Gastrocnemius medialis (tissue), 4 donors: ENCODE data around the gene PSAP.

Source experiments
- POLR2A ChIP-seq, 2 donors: fragments of 450-650 bp; IDR thresholded peaks; one replicate each; pipeline ENCODE4 v1.6.1; 2017; ENCODE audit warnings: antibody characterized with exemption in 2 of 2, mild to moderate bottlenecking in 2 of 2, moderate library complexity in 2 of 2
- TF ChIP-seq, protein P1 (sequence below), 5 experiments: fragments of 450-650 bp in 3 of 5; fragments of 200-600 bp in 2 of 5; sonication (generic) in 2 of 5; IDR thresholded peaks in 4 of 5; conservative IDR thresholded peaks in 1 of 5; 1 replicate in 4 of 5; 2 replicates in 1 of 5; pipeline ENCODE4 v1.5.1; 2016 to 2019; ENCODE audit warnings: antibody characterized with exemption in 5 of 5, mild to moderate bottlenecking in 3 of 5, moderate library complexity in 3 of 5

DNA sequence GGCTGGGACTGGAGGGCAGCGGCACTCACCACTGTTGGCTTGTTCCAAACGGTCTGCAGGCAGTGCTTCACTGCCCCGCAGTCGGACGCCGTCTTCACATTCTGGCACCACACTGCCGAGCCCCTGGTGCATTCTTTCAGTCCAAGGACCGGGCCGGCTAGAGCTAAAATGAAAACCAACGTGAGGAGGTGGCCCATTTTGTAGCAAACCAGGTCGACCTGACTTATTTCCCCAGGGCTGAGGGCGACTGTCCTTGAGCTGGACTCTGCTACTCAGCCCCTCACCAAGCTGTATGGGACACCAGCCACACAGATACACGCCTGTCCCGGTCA is 16.7 kb downstream of the PSAP start:
- TF ChIP-seq, protein P1, sequence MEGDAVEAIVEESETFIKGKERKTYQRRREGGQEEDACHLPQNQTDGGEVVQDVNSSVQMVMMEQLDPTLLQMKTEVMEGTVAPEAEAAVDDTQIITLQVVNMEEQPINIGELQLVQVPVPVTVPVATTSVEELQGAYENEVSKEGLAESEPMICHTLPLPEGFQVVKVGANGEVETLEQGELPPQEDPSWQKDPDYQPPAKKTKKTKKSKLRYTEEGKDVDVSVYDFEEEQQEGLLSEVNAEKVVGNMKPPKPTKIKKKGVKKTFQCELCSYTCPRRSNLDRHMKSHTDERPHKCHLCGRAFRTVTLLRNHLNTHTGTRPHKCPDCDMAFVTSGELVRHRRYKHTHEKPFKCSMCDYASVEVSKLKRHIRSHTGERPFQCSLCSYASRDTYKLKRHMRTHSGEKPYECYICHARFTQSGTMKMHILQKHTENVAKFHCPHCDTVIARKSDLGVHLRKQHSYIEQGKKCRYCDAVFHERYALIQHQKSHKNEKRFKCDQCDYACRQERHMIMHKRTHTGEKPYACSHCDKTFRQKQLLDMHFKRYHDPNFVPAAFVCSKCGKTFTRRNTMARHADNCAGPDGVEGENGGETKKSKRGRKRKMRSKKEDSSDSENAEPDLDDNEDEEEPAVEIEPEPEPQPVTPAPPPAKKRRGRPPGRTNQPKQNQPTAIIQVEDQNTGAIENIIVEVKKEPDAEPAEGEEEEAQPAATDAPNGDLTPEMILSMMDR (IDR thresholded peaks at IDR 0.05 in 4 of 5, conservative IDR thresholded peaks at IDR 0.05 in 1 of 5) = no peak
- TF ChIP-seq POLR2A (IDR thresholded peaks at IDR 0.05) = no peak
